GM10266 (cell line): ENCODE measurements around the gene POLN.

Experiments used
- DNase-seq: peaks from one replicate; pipeline ENCODE4 v3.0.0; 2012; ENCODE audit errors: extremely low spot score
- CTCF ChIP-seq: IDR thresholded peaks from 2 replicates; pipeline ENCODE4 v1.5.1; 2012; ENCODE audit warnings: mild to moderate bottlenecking, low read depth; ENCODE audit not compliant: control insufficient read depth, insufficient read depth; ENCODE audit errors: missing control alignments

POLN gene

DNA sequence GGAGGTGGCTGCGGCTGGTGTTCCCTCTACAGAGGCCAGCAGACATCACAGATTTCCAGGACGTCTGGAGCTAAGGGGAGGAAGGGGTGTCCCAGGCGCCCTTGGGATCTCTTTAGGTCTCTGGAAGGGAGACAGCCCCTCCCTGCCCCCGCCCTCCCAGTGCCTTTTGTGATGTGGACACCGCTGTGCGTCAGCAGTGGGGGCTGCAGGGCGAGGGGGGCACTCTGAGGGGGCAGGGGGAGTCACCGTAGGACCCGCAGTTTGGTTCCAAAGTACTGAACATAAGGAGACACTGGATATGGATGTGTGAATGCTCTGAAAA, 45.6 kb upstream of the POLN start:
- TF ChIP-seq CTCF = no peak
- no peak for DNase-seq

- no peak for DNase-seq
- TF ChIP-seq CTCF = no peak
Observed at GRCh38 chr4:2286904-2287593, 45.1 kb upstream of the POLN start.

DNA sequence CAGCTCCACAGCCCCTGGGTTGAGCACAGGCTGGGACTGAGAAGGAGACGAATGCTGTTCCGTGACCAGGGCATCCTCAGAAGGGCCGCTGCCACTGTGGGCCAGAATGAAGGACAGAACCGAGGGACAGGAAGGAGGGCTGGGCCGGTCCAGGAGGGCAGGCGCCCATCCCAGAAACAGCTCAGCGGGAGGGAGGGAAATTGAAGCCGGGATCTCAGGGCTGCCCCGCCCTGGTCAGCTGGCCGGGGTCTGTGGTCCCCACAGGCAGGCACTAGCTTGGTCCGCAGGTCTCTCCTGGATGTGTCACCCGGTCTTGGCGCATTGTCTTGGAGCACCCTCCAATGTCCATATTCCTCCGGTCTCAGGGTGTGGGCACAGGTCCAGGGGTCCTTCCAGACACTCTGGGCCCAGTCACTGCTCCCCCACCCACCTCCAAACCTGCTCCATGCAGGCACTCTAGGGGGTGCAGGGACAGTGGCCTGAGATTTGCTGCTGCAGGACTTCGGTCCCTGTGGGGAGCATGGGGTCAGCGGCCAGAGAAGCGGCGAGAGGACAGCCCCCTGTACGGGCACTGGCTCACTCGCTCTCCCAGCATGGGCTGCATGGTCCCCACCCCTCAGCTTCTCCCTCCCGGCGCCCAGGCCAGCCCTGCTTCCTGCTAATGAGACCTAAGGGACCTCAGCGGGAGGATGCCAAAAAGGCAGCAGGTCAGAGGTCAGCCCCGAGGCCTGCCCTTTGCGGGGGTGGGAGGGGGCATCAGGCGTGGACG, 43.9 kb upstream of the POLN start:
- no peak for TF ChIP-seq CTCF
- DNase-seq = no peak

DNA sequence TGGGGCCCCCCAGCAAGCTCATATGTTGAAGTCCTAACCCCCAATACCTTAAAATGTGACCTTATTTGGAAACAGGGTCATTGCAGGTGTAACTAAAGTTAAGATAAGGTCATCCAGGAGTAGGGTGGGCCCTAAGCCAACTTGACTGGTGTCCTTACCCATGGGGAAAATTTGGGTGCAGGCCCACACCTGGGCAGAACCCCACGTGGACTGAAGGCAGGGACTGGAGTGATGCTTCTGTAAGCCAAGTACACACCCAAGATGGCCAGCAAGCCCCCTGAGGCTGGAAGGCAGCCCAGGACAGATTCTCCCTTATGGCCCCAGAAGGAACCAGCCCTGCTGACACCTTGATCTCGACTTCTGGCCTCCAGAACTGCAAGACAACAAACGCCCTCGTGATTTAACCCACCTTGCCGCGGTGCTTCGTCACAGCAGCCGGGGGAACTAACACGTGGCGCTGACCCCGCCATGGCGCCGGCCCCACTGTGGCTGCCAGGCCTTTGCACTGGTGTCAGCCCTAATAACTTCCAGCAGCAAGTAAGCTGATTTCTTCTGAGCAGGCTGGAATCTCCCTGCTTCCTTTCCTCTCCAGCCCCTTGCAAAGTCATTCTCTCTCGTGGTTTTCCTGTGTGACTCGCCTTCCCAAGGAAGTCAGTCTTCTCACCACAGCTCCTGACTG, 43.2 kb upstream of the POLN start:
- DNase-seq = no peak
- no peak for TF ChIP-seq CTCF

DNA sequence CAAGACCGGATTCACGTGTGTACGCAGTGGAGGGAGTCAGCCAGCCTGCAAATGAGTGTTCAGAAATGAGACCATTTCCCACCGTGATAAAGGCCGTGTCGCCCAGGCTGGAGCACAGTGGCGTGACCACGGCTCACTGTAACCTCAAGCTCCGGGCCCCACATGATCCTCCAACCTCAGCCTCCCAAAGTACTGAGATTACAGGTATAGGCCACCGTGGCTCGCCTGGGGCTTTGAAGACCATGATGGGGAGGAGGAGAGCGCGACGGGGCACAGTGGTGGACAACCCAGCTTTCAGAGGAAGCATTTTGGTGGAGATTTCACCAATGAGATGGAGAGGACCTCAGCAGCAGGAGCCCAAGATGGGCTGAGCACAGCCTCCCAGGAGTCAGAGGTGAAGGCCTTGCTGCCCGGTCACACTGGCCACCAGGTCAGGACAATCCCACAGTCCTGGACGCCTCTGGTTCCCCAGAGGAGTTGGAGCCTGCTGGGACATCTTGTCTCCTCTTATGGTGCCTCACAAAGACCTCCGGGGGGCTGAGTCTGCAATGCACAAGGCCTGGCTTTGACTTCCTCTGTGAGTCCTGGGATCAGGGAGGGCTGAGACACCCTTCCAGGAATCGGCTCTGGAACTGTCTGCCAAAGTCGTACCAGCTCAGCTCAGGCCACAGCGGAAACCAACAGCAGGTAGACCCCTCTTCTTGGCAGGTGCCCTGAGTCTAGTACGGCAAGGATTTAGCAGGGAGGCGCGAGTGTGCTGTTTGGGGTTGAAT, 42.4 kb upstream of the POLN start:
- TF ChIP-seq CTCF = no peak
- DNase-seq = no peak

GRCh38 chr4:2283199-2283711, 41.3 kb upstream of the POLN start:
- TF ChIP-seq CTCF = no peak
- DNase-seq = no peak
